Liver (tissue), 9 donors: ENCODE results near the gene RRAS2. TPM values are rescaled to one million over a fixed set of nuclear protein-coding genes. Genes with fewer than 3 reads are reported as not detected.

Source experiments
- DNase-seq: peaks from one replicate; pipeline ENCODE4 v3.0.0-alpha.2; 2017; ENCODE audit warnings: low spot score
- H3K27ac ChIP-seq, 2 donors: one replicate each; pipeline ENCODE4 v1.7.0; 2013; ENCODE audit warnings: inconsistent platforms in 2 of 2, low read length in 2 of 2, control low read depth in 1 of 2, low read depth in 1 of 2, mild to moderate bottlenecking in 1 of 2
- H3K27me3 ChIP-seq, 4 donors: one replicate each; pipeline versions ENCODE4 v1.6.1 to v1.7.0; 2013; ENCODE audit warnings: low read length in 3 of 4, inconsistent platforms in 1 of 4, mild to moderate bottlenecking in 1 of 4, moderate library complexity in 1 of 4; ENCODE audit not compliant: control insufficient read depth in 4 of 4, insufficient read depth in 4 of 4
- H3K36me3 ChIP-seq, 4 donors: one replicate each; pipeline versions ENCODE4 v1.6.1 to v1.7.0; 2013; ENCODE audit warnings: low read length in 3 of 4, mild to moderate bottlenecking in 3 of 4, low read depth in 1 of 4, moderate library complexity in 1 of 4; ENCODE audit not compliant: control insufficient read depth in 4 of 4, insufficient read depth in 3 of 4
- H3K4me1 ChIP-seq, 4 donors: one replicate each; pipeline versions ENCODE4 v1.6.1 to v1.7.0; 2013; ENCODE audit warnings: low read length in 3 of 4, mild to moderate bottlenecking in 3 of 4, moderate library complexity in 1 of 4; ENCODE audit not compliant: control insufficient read depth in 4 of 4, insufficient read depth in 4 of 4
- H3K4me3 ChIP-seq, 3 donors: one replicate each; pipeline versions ENCODE4 v1.6.1 to v1.7.0; 2013; ENCODE audit warnings: low read length in 3 of 3, control low read depth in 1 of 3, low read depth in 1 of 3, mild to moderate bottlenecking in 1 of 3
- H3K9ac ChIP-seq, 2 donors: one replicate each; pipeline ENCODE4 v1.7.0; 2013; ENCODE audit warnings: low read length in 2 of 2, mild to moderate bottlenecking in 2 of 2, moderate library complexity in 2 of 2, control low read depth in 1 of 2, low read depth in 1 of 2
- H3K9me3 ChIP-seq, 4 donors: one replicate each; pipeline versions ENCODE4 v1.6.1 to v1.7.0; 2013; ENCODE audit warnings: low read length in 3 of 4; ENCODE audit not compliant: control insufficient read depth in 4 of 4
- EGR1 ChIP-seq, 2 donors: IDR thresholded peaks; 2 replicates each; pipeline ENCODE4 v1.6.1; 2016 to 2018; ENCODE audit warnings: antibody characterized with exemption in 2 of 2, low read depth in 2 of 2
- FOXA1 ChIP-seq: IDR thresholded peaks from 2 replicates; pipeline ENCODE4 v1.6.1; 2016; ENCODE audit warnings: antibody characterized with exemption
- FOXA2 ChIP-seq: IDR thresholded peaks from 2 replicates; pipeline ENCODE4 v1.6.1; 2016; ENCODE audit warnings: antibody characterized with exemption
- HNF4G ChIP-seq: IDR thresholded peaks from 2 replicates; pipeline ENCODE4 v1.6.1; 2016; ENCODE audit warnings: antibody characterized with exemption
- JUND ChIP-seq, 2 donors: IDR thresholded peaks; 2 replicates each; pipeline ENCODE4 v1.6.1; 2016; ENCODE audit warnings: antibody characterized with exemption in 2 of 2
- NR2F2 ChIP-seq: IDR thresholded peaks from 2 replicates; pipeline ENCODE4 v1.6.1; 2016; ENCODE audit warnings: antibody characterized with exemption
- RAD21 ChIP-seq, 2 donors: IDR thresholded peaks; 2 replicates each; pipeline ENCODE4 v1.6.1; 2016; ENCODE audit warnings: antibody characterized with exemption in 2 of 2, mild to moderate bottlenecking in 2 of 2
- REST ChIP-seq: IDR thresholded peaks from 2 replicates; pipeline ENCODE4 v1.6.1; 2016; ENCODE audit warnings: antibody characterized with exemption, mild to moderate bottlenecking
- RXRA ChIP-seq, 2 donors: IDR thresholded peaks; 2 replicates each; pipeline ENCODE4 v1.6.1; 2017 to 2018; ENCODE audit warnings: antibody characterized with exemption in 2 of 2, mild to moderate bottlenecking in 1 of 2
- SP1 ChIP-seq: IDR thresholded peaks from 2 replicates; pipeline ENCODE4 v1.6.1; 2018; ENCODE audit warnings: antibody characterized with exemption, mild to moderate bottlenecking
- TAF1 ChIP-seq: conservative IDR thresholded peaks from 2 replicates; pipeline ENCODE4 v1.6.1; 2016; ENCODE audit warnings: antibody characterized with exemption, mild to moderate bottlenecking
- YY1 ChIP-seq: IDR thresholded peaks from 2 replicates; pipeline ENCODE4 v1.6.1; 2016; ENCODE audit warnings: antibody characterized with exemption, mild to moderate bottlenecking
- ZBTB33 ChIP-seq: IDR thresholded peaks from 2 replicates; pipeline ENCODE4 v1.6.1; 2016; ENCODE audit warnings: antibody characterized with exemption
- WGBS: extraction: QIAGEN DNeasy Blood & Tissue Kit; methylation state at CpG from one replicate; pipeline ENCODE4 v1.1.7; 2013; 5-methylcytosine and 5-hydroxymethylcytosine counted together
- polyA plus RNA-seq, 2 donors: library from polyadenylated mRNA; stranded (reverse) in 1 of 2; unstranded in 1 of 2; fragments of 200-250 nt in 1 of 2; fragments of >200 nt in 1 of 2; fragmentation: Nextera tagmentation in 1 of 2; extraction: Ambion mirVana in 1 of 2; gene quantifications; one replicate each; pipeline versions ENCODE4 v1.2.1 to v1.2.3, GENCODE V29; 2013 to 2015
- total RNA-seq, 2 donors: library from RNA; depleted of rRNA; stranded (reverse); fragments of >200 nt; gene quantifications; one replicate each; pipeline ENCODE4 v1.2.3, GENCODE V29; 2014
- TF ChIP-seq, protein P1 (sequence below): IDR thresholded peaks from 2 replicates; pipeline ENCODE4 v1.6.1; 2016; ENCODE audit warnings: antibody characterized with exemption
- TF ChIP-seq, protein P2 (sequence below): IDR thresholded peaks from 2 replicates; pipeline ENCODE4 v1.6.1; 2016; ENCODE audit warnings: antibody characterized with exemption
- TF ChIP-seq, protein P3 (sequence below): fragments of 150-350 bp; IDR thresholded peaks from 2 replicates; pipeline ENCODE4 v1.5.1; 2017; ENCODE audit warnings: improper control_type of control experiment, low read depth, low read length; ENCODE audit not compliant: missing input control
- donor health status: healthy.
- donor health status: healthy.
- donor health status: healthy.
- donor health status: healthy.
- donor health status: healthy.

Gene RRAS2
- total and polyA plus RNA-seq, 4 donors, result 11.2 to 23.8 (median 17.5) TPM

- Histone ChIP-seq H3K27ac (no peak overlapping the region), H3K9ac (no peak overlapping the region), H3K4me3 (no peak overlapping the region), H3K36me3 (no peaks in the 10 kb centered on the region), H3K9me3 (no peaks in the 10 kb centered on the region), H3K27me3 (peaks cover 0 to 2% (median 0%) of the 10 kb centered on the region in 4 donors), H3K4me1 (no peaks in the 10 kb centered on the region)
- WGBS, result 92% methylated on average over 4 of the region's 4 CpGs
- no peak for DNase-seq
- TF ChIP-seq HNF4G (no peak), RXRA (IDR thresholded peaks at IDR 0.05) (no peak), SP1 (no peak), FOXA1 (no peak), NR2F2 (no peak), FOXA2 (no peak), TAF1 (no peak), REST (no peak), JUND (IDR thresholded peaks at IDR 0.05) (no peak), ZBTB33 (no peak)
- TF ChIP-seq, protein P1, sequence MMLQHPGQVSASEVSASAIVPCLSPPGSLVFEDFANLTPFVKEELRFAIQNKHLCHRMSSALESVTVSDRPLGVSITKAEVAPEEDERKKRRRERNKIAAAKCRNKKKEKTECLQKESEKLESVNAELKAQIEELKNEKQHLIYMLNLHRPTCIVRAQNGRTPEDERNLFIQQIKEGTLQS, result no peak
- TF ChIP-seq, protein P2, sequence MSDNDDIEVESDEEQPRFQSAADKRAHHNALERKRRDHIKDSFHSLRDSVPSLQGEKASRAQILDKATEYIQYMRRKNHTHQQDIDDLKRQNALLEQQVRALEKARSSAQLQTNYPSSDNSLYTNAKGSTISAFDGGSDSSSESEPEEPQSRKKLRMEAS, result no peak
- TF ChIP-seq, protein P3, sequence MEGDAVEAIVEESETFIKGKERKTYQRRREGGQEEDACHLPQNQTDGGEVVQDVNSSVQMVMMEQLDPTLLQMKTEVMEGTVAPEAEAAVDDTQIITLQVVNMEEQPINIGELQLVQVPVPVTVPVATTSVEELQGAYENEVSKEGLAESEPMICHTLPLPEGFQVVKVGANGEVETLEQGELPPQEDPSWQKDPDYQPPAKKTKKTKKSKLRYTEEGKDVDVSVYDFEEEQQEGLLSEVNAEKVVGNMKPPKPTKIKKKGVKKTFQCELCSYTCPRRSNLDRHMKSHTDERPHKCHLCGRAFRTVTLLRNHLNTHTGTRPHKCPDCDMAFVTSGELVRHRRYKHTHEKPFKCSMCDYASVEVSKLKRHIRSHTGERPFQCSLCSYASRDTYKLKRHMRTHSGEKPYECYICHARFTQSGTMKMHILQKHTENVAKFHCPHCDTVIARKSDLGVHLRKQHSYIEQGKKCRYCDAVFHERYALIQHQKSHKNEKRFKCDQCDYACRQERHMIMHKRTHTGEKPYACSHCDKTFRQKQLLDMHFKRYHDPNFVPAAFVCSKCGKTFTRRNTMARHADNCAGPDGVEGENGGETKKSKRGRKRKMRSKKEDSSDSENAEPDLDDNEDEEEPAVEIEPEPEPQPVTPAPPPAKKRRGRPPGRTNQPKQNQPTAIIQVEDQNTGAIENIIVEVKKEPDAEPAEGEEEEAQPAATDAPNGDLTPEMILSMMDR, result no peak
These were observed 118.0 kb downstream of the RRAS2 start for GRCh38 chr11:14240951-14241350.

- Histone ChIP-seq H3K27me3 (peaks cover 0 to under 1% (median 0%) of the 10 kb centered on the region in 4 donors), H3K9ac (no peak overlapping the region), H3K4me1 (no peaks in the 10 kb centered on the region), H3K36me3 (no peaks in the 10 kb centered on the region), H3K27ac (no peak overlapping the region), H3K9me3 (no peaks in the 10 kb centered on the region), H3K4me3 (no peak overlapping the region)
- TF ChIP-seq SP1 (no peak), YY1 (no peak), FOXA2 (no peak), REST (no peak), EGR1 (IDR thresholded peaks at IDR 0.05; ENCODE audit: low read depth in 2 of 2) (no peak), NR2F2 (no peak), RXRA (IDR thresholded peaks at IDR 0.05) (no peak), RAD21 (IDR thresholded peaks at IDR 0.05) (no peak)
- TF ChIP-seq, protein P3, result no peak
- TF ChIP-seq, protein P2, result no peak
- DNase-seq, result no peak
These were observed 118.8 kb downstream of the RRAS2 start for GRCh38 chr11:14240221-14240620.
